GM06990 (cell line): ENCODE results near the gene ASCL2.
"Not testable (repeated sequence)": the region's sequence is repeated elsewhere in the genome, so short reads cannot be mapped to it uniquely, and the experiment has no call there.

Source experiments
- DNase-seq: peaks from one replicate; pipeline ENCODE4 v3.0.0-alpha.2; 2011; ENCODE audit not compliant: insufficient read length; ENCODE audit errors: extremely low read depth
- H3K27me3 ChIP-seq: replicated peaks from 2 replicates; pipeline ENCODE4 v1.6.0; 2011; ENCODE audit warnings: low read length; ENCODE audit not compliant: control insufficient read depth, insufficient read depth
- H3K36me3 ChIP-seq: 2 replicates; pipeline ENCODE4 v1.5.1; 2011; ENCODE audit warnings: low read length; ENCODE audit not compliant: control insufficient read depth, insufficient read depth
- H3K4me3 ChIP-seq: replicated peaks from 2 replicates; pipeline ENCODE4 v1.5.1; 2011; ENCODE audit warnings: low read depth, mild to moderate bottlenecking, control low read depth, low read length
- CTCF ChIP-seq: IDR thresholded peaks from 2 replicates; pipeline ENCODE4 v1.5.1; 2011; ENCODE audit warnings: low read length, control low read depth, mild to moderate bottlenecking, inconsistent platforms; ENCODE audit not compliant: insufficient read depth, poor library complexity, severe bottlenecking

ASCL2 gene

DNA sequence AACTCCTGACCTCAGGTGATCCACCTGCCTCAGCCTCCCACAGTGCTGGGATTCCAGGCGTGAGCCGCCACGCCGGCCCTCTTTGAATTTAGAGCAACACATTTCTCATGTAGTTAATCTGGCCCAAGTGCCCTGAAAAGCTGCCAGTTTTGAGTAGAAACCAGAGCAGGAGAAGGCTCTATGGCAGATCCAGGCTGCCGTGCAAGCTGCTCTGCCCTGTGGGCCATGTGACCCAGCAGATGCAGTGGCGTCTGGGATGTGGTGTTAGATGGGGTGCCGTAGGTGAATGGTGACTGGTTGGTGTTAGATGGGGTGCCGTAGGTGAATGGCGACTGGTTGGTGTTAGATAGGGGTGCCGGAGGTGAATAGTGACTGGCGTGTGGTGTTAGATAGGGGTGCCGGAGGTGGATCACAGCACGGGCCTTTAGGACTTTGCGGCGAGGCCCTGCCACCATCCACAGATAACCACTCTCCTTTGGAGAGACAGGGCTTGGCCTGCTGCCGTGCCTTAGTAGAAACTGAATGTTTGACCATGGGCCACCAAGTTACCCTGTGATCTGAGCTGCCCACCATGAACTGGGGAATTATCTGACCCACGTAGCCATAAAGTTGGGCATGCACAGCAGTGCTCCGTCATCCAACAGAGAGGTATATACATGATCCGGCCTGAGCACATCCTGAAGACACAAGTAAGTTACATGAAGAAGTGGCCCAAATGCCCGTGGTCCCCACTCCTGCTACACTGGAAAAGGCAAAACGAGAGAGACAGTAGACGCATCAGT is 32.7 kb downstream of the ASCL2 start:
- no peak for DNase-seq
- H3K4me3 ChIP-seq = no peak overlapping the region
- no peaks in the 10 kb centered on the region; the same call in 1 of the 2 replicates for H3K27me3 ChIP-seq
- TF ChIP-seq CTCF = no peak
- no peaks in the 10 kb centered on the region for H3K36me3 ChIP-seq

DNA sequence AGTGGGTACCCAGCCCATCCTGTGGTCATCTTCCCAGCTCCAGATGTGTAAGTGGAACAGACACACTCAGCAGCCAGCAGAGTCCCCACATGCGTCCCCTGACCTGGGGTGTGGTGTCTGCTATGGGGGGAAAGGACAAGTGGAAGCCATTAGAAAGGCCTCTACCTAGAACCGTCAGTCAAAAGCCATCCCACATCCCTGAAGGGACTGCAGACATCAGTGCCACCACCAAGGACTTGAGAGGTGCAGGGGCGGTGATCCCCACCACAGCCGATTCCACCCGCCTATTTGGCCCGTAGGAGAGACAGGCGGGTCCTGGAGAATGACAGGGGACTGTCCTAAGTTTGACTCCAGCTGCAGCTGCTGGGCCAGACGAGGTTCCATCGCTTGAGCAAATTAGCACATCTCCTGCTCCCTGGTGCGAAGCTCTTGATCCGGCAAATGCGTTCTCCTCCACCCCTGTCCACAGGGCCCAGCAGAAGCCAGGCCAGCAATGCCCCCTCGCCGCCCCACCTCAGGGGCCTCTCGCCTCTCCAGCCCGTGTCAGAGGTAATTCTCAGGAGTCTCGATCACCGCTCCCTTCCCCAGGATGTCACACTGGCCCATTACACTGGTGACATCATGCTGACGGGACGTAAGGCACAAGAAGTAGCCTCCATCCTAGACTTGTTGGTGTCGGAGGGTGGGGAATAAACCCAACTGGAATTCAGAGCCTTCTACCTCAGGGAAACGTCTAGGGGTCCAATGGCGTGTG is 33.8 kb downstream of the ASCL2 start:
- H3K27me3 ChIP-seq, H3K36me3 ChIP-seq, H3K4me3 ChIP-seq, DNase-seq: not testable (repeated sequence)

- no peak for TF ChIP-seq CTCF
- H3K27me3 ChIP-seq = no peaks in the 10 kb centered on the region; the same call in 1 of the 2 replicates
- DNase-seq = no peak
- H3K36me3 ChIP-seq = no peaks in the 10 kb centered on the region
- H3K4me3 ChIP-seq = no peak overlapping the region
These were observed 34.6 kb downstream of the ASCL2 start for GRCh38 chr11:2235588-2236326.

DNA sequence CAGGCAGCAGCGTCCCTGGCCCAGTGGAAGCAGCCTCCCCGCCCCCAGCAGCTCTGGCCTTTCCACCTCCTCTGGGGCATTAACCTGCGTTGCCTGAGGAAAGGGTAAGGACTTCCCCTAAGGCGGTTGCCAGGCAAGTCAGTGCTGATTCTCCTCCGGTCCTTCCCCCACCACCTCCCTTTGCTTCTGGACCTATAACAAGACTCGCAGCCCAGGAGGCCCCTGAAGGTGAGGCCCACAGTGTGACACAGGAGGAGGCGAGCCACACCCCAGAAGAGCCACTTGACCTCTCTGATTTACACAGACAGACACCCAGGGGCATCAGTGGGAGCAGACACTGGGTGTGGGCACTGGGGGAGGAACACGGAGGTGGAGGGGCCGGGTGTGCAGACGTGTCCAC is 35.4 kb downstream of the ASCL2 start:
- Histone ChIP-seq H3K4me3 (no peak overlapping the region), H3K27me3 (no peaks in the 10 kb centered on the region; the same call in 1 of the 2 replicates), H3K36me3 (no peaks in the 10 kb centered on the region)
- DNase-seq = no peak
- TF ChIP-seq CTCF = no peak

DNA sequence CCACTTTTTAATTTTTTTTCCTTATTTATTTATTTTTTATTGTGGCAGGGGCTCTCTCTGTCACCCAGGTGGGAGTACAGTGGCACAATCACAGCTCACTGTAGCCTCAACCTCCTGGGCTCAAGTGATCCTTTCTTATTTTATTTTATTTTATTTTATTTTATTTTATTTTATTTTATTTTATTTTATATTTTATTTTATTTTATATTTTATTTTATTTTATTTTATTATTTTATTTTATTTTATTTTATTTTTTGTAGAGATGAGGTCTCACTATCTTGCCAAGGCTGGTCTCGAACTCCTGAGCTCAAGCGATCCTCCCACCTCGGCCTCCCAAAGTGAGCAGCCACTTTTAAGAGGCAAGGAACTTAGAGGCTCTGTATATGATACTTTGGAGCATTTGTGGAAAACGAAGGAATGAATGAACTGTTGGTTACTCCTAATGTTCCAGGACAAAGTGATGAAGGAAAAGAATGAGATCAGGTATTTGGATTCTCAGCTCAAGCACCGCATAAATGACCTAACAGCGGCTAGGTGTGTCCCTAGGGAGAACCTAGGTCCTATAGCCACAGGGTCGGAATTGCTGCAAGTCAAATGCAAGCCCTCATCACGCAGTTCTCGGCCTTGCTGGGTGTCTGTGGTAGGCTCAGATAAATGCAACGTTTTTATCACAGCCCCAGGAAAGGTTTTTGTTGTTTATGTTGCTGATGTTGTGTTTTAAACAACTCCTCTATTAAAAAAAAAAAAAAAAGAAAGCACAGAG is 36.5 kb downstream of the ASCL2 start:
- no peak for TF ChIP-seq CTCF
- Histone ChIP-seq H3K36me3 (no peaks in the 10 kb centered on the region), H3K27me3 (no peaks in the 10 kb centered on the region; the same call in 1 of the 2 replicates), H3K4me3 (no peak overlapping the region)
- no peak for DNase-seq
